HCT116 (cell line): ENCODE results near the gene PRM2. TPM values are rescaled to one million over a fixed set of nuclear protein-coding genes. Genes with fewer than 3 reads are reported as not detected.

Experiments used
- ATAC-seq: fragments of 200-7000 bp; cut with Tn5 transposase; 2 replicates; pipeline ENCODE4 v1.9.1; 2020; ENCODE audit warnings: mild to moderate bottlenecking, moderate library complexity
- BruUV-seq: library from RNA; stranded (reverse); fragments of 400-500 nt; replicated peaks from 2 replicates; lab custom pipeline; 2021; lab: Mats Ljungman, UMichigan
- CTCF ChIA-PET: fragments of 300-600 bp; sonication (Branson Sonifier 250); formaldehyde crosslinking; loops from one replicate; lab custom pipeline; 2021; ENCODE audit warnings: antibody characterized with exemption; lab: Charles Lee
- POLR2A ChIA-PET: fragments of 300-600, 350-600 bp; sonication (Branson Sonifier 250); formaldehyde crosslinking; loops from one replicate; lab custom pipeline; 2021; ENCODE audit warnings: antibody characterized with exemption; lab: Charles Lee
- RAD21 ChIA-PET, 2 experiments: fragments of 300-600 bp; sonication (Branson Sonifier 250); formaldehyde crosslinking; loops; one replicate each; lab custom pipeline; 2023; ENCODE audit warnings: low total read pairs in 2 of 2; ENCODE audit not compliant: uncharacterized antibody in 2 of 2, unreplicated experiment in 2 of 2, low non-redundant PET in 1 of 2; lab: Charles Lee
- DNase-seq: peaks from one replicate; pipeline ENCODE4 v3.0.0-alpha.2; 2010; ENCODE audit warnings: low read depth, low spot score
- H2AFZ ChIP-seq: fragments of 200-600 bp; shearing (Covaris generic), sonication (generic); 2 replicates; pipeline ENCODE4 v1.6.1; 2017; ENCODE audit warnings: low read depth, mixed run types, mixed read lengths, antibody characterized with exemption, low read length; ENCODE audit not compliant: poor library complexity, severe bottlenecking
- H3K27ac ChIP-seq: 2 replicates; pipeline ENCODE4 v1.5.1; 2012; ENCODE audit warnings: low read depth, low read length
- H3K27me3 ChIP-seq: fragments of 200-600 bp; sonication (generic); 2 replicates; pipeline ENCODE4 v1.6.1; 2016; ENCODE audit warnings: mixed run types, low read length, mixed read lengths; ENCODE audit not compliant: insufficient read depth
- H3K36me3 ChIP-seq, 2 experiments: fragments of 200-500 bp in 1 of 2; fragments of 200-600 bp in 1 of 2; sonication (Bioruptor generic) in 1 of 2; sonication (generic) in 1 of 2; 2 replicates each; pipeline versions ENCODE4 v1.5.1 to v1.6.1; 2014 to 2016; ENCODE audit warnings: low read length in 2 of 2, inconsistent platforms in 1 of 2, mixed read lengths in 1 of 2, mixed run types in 1 of 2; ENCODE audit not compliant: insufficient read depth in 2 of 2, control insufficient read depth in 1 of 2
- H3K4me1 ChIP-seq, 2 experiments: fragments of 200-600 bp in 1 of 2; sonication (generic) in 1 of 2; 2 replicates each; pipeline versions ENCODE4 v1.5.1 to v1.6.1; 2012 to 2017; ENCODE audit warnings: low read length in 2 of 2, inconsistent platforms in 1 of 2, mild to moderate bottlenecking in 1 of 2, mixed read lengths in 1 of 2, mixed run types in 1 of 2, moderate library complexity in 1 of 2; ENCODE audit not compliant: insufficient read depth in 2 of 2, control insufficient read depth in 1 of 2
- H3K4me2 ChIP-seq: fragments of 200-600 bp; sonication (generic); 2 replicates; pipeline ENCODE4 v1.6.1; 2017; ENCODE audit warnings: mixed run types, low read length, mixed read lengths
- H3K4me3 ChIP-seq, 2 experiments: fragments of 200-600 bp in 1 of 2; sonication (generic) in 1 of 2; replicated peaks in 1 of 2; 2 replicates each; pipeline ENCODE4 v1.5.1; 2011 to 2016; ENCODE audit warnings: low read length in 2 of 2, control low read depth in 1 of 2, low read depth in 1 of 2, mild to moderate bottlenecking in 1 of 2, mixed read lengths in 1 of 2, mixed run types in 1 of 2
- H3K79me2 ChIP-seq: fragments of 200-600 bp; sonication (generic); 2 replicates; pipeline ENCODE4 v1.6.1; 2017; ENCODE audit warnings: mild to moderate bottlenecking, mixed run types, low read length, moderate library complexity, mixed read lengths; ENCODE audit not compliant: insufficient read depth
- H3K9ac ChIP-seq: fragments of 200-600 bp; sonication (generic); 2 replicates; pipeline ENCODE4 v1.6.1; 2016; ENCODE audit warnings: low read length, mixed read lengths
- H3K9me2 ChIP-seq: fragments of 200-600 bp; sonication (generic), shearing (Covaris generic); 2 replicates; pipeline ENCODE4 v1.6.1; 2017; ENCODE audit warnings: mixed run types, mild to moderate bottlenecking, moderate library complexity; ENCODE audit not compliant: insufficient read depth
- H3K9me3 ChIP-seq, 2 experiments: fragments of 200-500 bp in 1 of 2; fragments of 200-600 bp in 1 of 2; sonication (Bioruptor generic) in 1 of 2; sonication (generic) in 1 of 2; 2 replicates each; pipeline ENCODE4 v1.6.1; 2014 to 2017; ENCODE audit warnings: low read length in 2 of 2, mixed read lengths in 2 of 2, inconsistent platforms in 1 of 2, low read depth in 1 of 2, mild to moderate bottlenecking in 1 of 2, mixed run types in 1 of 2, moderate library complexity in 1 of 2; ENCODE audit not compliant: control insufficient read depth in 1 of 2, insufficient read depth in 1 of 2
- H4K20me1 ChIP-seq: fragments of 200-600 bp; sonication (generic), shearing (Covaris generic); 2 replicates; pipeline ENCODE4 v1.6.1; 2017; ENCODE audit warnings: mixed run types, mild to moderate bottlenecking, moderate library complexity; ENCODE audit not compliant: insufficient read depth
- CBX3 ChIP-seq: IDR thresholded peaks from 2 replicates; pipeline ENCODE4 v1.6.1; 2012; ENCODE audit warnings: low read depth
- CEBPB ChIP-seq: IDR thresholded peaks from 2 replicates; pipeline ENCODE4 v1.6.1; 2012; ENCODE audit warnings: low read depth
- EGR1 ChIP-seq: IDR thresholded peaks from 2 replicates; pipeline ENCODE4 v1.6.1; 2012; ENCODE audit warnings: low read depth
- EZH2 ChIP-seq: fragments of 200-600 bp; sonication (generic); IDR thresholded peaks from 2 replicates; pipeline ENCODE4 v1.6.1; 2017; ENCODE audit warnings: antibody characterized with exemption, mixed run types
- EZH2phosphoT487 ChIP-seq: fragments of 200-600 bp; IDR thresholded peaks from 2 replicates; pipeline ENCODE4 v1.6.1; 2018; ENCODE audit warnings: antibody characterized with exemption, borderline replicate concordance
- JUND ChIP-seq: IDR thresholded peaks from 2 replicates; pipeline ENCODE4 v1.6.1; 2012
- POLR2AphosphoS5 ChIP-seq: IDR thresholded peaks from 2 replicates; pipeline ENCODE4 v1.6.1; 2011; ENCODE audit warnings: mild to moderate bottlenecking, low read depth, low read length, moderate library complexity
- RAD21 ChIP-seq: IDR thresholded peaks from 2 replicates; pipeline ENCODE4 v1.6.1; 2012; ENCODE audit warnings: low read depth, mild to moderate bottlenecking
- SIN3A ChIP-seq: IDR thresholded peaks from 2 replicates; pipeline ENCODE4 v1.6.1; 2012; ENCODE audit warnings: low read depth
- SP1 ChIP-seq: IDR thresholded peaks from 2 replicates; pipeline ENCODE4 v1.6.1; 2012; ENCODE audit warnings: low read depth
- YY1 ChIP-seq: IDR thresholded peaks from 2 replicates; pipeline ENCODE4 v1.6.1; 2011; ENCODE audit warnings: low read length, low read depth, moderate library complexity, mild to moderate bottlenecking; ENCODE audit not compliant: insufficient replicate concordance; ENCODE audit errors: extremely low read depth
- ZFX ChIP-seq: fragments of 450-650 bp; IDR thresholded peaks from 2 replicates; pipeline ENCODE4 v1.6.1; 2017
- ZNF274 ChIP-seq: fragments of 200-500 bp; sonication (Bioruptor generic); IDR thresholded peaks from 2 replicates; pipeline ENCODE4 v1.6.1; 2014; ENCODE audit warnings: mild to moderate bottlenecking, low read depth, low read length, inconsistent platforms
- intact Hi-C: fragments of 100-400 bp; cut with micrococcal nuclease; formaldehyde crosslinking; loops from 2 replicates; pipeline ENCODE4 v1.10.0; 2022
- total RNA-seq: library from RNA; stranded (reverse); gene quantifications from one replicate; pipeline ENCODE4 v1.2.1, GENCODE V29; 2021; ENCODE audit not compliant: unreplicated experiment
- TF ChIP-seq, protein P1 (sequence below): IDR thresholded peaks from 2 replicates; pipeline ENCODE4 v1.6.1; 2012
- TF ChIP-seq, protein P2 (sequence below): IDR thresholded peaks from 2 replicates; pipeline ENCODE4 v1.6.1; 2012

Gene PRM2
- total RNA-seq, 1 experiment from 2014 or later = not detected

DNA sequence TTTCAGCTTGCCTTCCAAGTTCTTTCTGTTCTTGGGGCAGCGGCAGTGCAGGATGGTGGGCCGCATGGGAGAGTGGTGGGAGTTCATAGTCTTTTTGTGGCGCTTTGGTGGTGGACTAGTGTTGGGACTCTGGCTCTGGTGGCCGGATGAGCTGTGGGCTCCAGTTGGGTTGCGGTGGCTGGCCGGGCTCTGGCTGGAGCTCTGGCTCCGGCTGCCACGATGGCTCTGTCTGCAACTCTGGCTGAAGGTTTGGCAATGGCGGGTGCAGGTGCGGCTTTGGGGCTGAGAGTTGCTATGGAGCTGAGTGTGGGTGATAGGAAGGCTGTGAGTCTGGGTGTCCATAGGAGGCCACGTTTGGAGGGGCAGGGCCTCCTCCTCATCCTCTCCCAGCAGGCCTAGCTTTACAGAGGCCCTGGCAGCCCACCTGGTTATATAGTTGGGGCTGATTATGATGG lies 7.3 kb downstream of the PRM2 start, which contains the start of gene TNP2:
Gene TNP2, minus strand, starts transcription at position 405 of the 455 bp plus-strand sequence. Its CDS starts 63 bp downstream, at position 342.
- RAD21 ChIA-PET = no interaction called here
- H3K4me1 ChIP-seq = no peaks in the 10 kb centered on the region
- DNase-seq (no peak), ATAC-seq (no peak)
- POLR2A ChIA-PET = interaction anchor here (1.6 kb wide), 1 partner anchor 13 kb away, joined by 7 read pairs; the partner anchor contains the start of gene SOCS1
- no TSS peak for BruUV-seq
- H3K27ac ChIP-seq = no peak within 1 kb of the TSS
- no peaks in the 10 kb centered on the region for H3K27me3 ChIP-seq
- no peak within 1 kb of the TSS for H2AFZ ChIP-seq
- no peaks in the 10 kb centered on the region for H3K79me2 ChIP-seq
- no peak within 1 kb of the TSS for H3K4me3 ChIP-seq
- no peak within 1 kb of the TSS for H3K4me2 ChIP-seq
- no peaks in the 10 kb centered on the region for H3K9me2 ChIP-seq
- no peaks in the 10 kb centered on the region for H3K9me3 ChIP-seq
- H4K20me1 ChIP-seq = no peaks in the 10 kb centered on the region
- TF ChIP-seq EZH2phosphoT487 (no peak), YY1 (no peak), POLR2AphosphoS5 (no peak)
- no peaks in the 10 kb centered on the region for H3K36me3 ChIP-seq
- H3K9ac ChIP-seq = no peak within 1 kb of the TSS
- intact Hi-C loops = no loop called here
- CTCF ChIA-PET = no interaction called here

DNA sequence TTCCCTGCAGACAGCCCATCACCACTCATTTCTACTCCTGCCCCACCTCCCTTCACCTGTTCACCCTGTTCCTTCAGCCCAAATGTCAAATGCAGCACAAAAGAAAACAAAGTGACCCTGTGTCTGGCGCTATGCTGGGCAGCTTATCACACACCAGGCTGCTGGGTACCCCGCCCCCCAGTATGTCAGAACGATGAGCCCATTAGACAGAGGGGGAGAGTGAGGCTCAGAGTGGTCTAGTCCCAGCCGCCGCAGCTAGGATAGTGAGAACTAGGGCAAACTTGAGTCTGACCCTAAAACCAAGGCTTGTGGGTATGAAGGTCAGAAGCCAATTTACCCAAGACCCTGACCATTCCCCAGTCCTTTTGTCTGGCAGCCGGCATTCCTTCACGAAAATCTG lies 11.2 kb downstream of the PRM2 start:
- TF ChIP-seq CBX3 = no peak
- no peak for TF ChIP-seq RAD21
- no peak for TF ChIP-seq ZFX
- TF ChIP-seq, protein P1, sequence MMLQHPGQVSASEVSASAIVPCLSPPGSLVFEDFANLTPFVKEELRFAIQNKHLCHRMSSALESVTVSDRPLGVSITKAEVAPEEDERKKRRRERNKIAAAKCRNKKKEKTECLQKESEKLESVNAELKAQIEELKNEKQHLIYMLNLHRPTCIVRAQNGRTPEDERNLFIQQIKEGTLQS = no peak
- TF ChIP-seq EGR1 = no peak
- TF ChIP-seq SP1 = no peak
- no peak for TF ChIP-seq SIN3A
- TF ChIP-seq EZH2phosphoT487 = no peak
- no peak for TF ChIP-seq CEBPB
- no peak for TF ChIP-seq JUND
- TF ChIP-seq EZH2 = no peak
- no peak for TF ChIP-seq ZNF274
- TF ChIP-seq, protein P2, sequence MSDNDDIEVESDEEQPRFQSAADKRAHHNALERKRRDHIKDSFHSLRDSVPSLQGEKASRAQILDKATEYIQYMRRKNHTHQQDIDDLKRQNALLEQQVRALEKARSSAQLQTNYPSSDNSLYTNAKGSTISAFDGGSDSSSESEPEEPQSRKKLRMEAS = no peak

More for the DNA sequence above, 11.2 kb downstream of the PRM2 start:
- RAD21 ChIA-PET = no interaction called here
- CTCF ChIA-PET = no interaction called here
- POLR2A ChIA-PET = no interaction called here
- Histone ChIP-seq H3K36me3 (no peaks in the 10 kb centered on the region), H2AFZ (no peak overlapping the region), H3K9me2 (no peaks in the 10 kb centered on the region), H3K9ac (no peak overlapping the region), H3K4me1 (no peaks in the 10 kb centered on the region), H3K79me2 (no peaks in the 10 kb centered on the region), H3K9me3 (no peaks in the 10 kb centered on the region), H4K20me1 (no peaks in the 10 kb centered on the region), H3K27ac (no peak overlapping the region), H3K4me3 (no peak overlapping the region), H3K4me2 (no peak overlapping the region), H3K27me3 (no peaks in the 10 kb centered on the region)
- DNase-seq (no peak), ATAC-seq (no peak)
- BruUV-seq = no TSS peak
- intact Hi-C loops = no loop called here
